ENCODE results near the gene CLPTM1L. TPM values are rescaled to one million over a fixed set of nuclear protein-coding genes. Genes with fewer than 3 reads are reported as not detected.
"Not testable (repeated sequence)": the region's sequence is repeated elsewhere in the genome, so short reads cannot be mapped to it uniquely, and the experiment has no call there.

CLPTM1L gene
- total and polyA plus RNA-seq, 2 donors (not counting 1 experiment from before 2014, with no cell fraction given) = 78.4 to 99.9 TPM

DNA sequence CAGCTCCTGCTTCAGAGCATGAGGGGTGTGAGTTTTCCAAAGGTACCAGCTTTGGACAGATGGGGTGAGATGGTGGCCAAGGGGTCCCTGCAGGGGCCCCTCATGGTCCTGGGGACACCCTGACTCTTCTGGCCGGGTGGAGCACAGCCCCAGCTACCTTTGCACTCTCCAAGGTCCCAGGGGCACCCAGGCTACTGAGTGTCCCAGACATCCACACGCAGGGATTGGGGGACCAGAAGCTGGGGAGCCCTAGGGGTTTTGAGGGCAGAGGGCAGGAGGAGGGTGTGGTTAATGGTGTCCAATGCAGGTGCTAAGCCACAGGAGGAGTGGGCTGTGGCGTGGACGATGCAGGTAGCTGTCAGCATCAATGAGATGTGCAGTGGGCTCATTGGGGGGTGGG is 16.0 kb upstream of the CLPTM1L start:
- no peak overlapping the region for H3K9ac ChIP-seq (ENCODE audit: low read length)
- intact Hi-C loops (cut with micrococcal nuclease) = no loop called here
- H3K4me1 Mint-ChIP-seq = peaks cover 20% of the 10 kb centered on the region

DNA sequence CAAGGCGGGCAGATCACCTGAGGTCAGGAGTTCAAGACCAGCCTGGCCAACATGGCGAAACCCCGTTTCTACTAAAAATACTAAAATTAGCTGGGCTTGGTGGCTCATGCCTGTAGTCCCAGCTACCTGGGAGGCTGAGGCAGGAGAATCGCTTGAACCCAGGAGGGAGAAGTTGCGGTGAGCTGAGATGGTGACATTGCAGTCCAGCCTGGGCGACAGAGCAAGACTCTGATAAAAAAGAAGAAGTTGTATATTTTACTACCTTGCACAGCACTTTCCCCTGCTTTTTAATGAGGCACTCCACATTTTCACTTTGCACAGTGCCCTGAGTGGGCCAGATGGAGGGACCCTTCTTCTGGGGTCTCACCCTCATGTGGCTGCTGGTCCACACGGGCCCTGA is 15.5 kb upstream of the CLPTM1L start:
- POLR2A ChIA-PET; H3K4me3 ChIP-seq (ENCODE audit: control extremely low read depth in 1 of 5, extremely low read depth in 1 of 5, insufficient read depth in 1 of 5, low read depth in 2 of 5, low read length in 4 of 5); H3K27ac Mint-ChIP-seq; H3K27ac ChIP-seq (ENCODE audit: low read length in 2 of 2); H2AFZ ChIP-seq (ENCODE audit: insufficient read depth, low read depth, low read length, poor library complexity, severe bottlenecking); H3K9ac ChIP-seq (ENCODE audit: low read length); H4K20me1 ChIP-seq (ENCODE audit: control insufficient read depth, insufficient read depth, low read length, poor library complexity, severe bottlenecking); DNase-seq; H3K9me3 Mint-ChIP-seq (ENCODE audit: insufficient read depth); H3K4me2 ChIP-seq (replicated peaks; ENCODE audit: low read depth, low read length, poor library complexity, severe bottlenecking); H3K79me2 ChIP-seq (ENCODE audit: control insufficient read depth, insufficient read depth, low read length); ATAC-seq (ENCODE audit: low read depth); H3K36me3 ChIP-seq (replicated peaks in 1 of 2; ENCODE audit: control extremely low read depth in 1 of 2, control insufficient read depth in 1 of 2, extremely low read depth in 1 of 2, insufficient read depth in 2 of 2, low read length in 1 of 2); intact Hi-C loops (cut with micrococcal nuclease); H3K4me3 Mint-ChIP-seq; H3K9me3 ChIP-seq (ENCODE audit: control extremely low read depth in 1 of 3, control insufficient read depth in 2 of 3, insufficient read depth in 1 of 3, low read length in 2 of 3): not testable (repeated sequence)
- H3K27me3 ChIP-seq (replicated peaks in 1 of 4; ENCODE audit: control extremely low read depth in 1 of 4, control insufficient read depth in 3 of 4, insufficient read depth in 4 of 4, low read length in 3 of 4) = peaks cover 0 to 25% (median 7%) of the 10 kb centered on the region in 4 experiments
- CTCF ChIA-PET = interaction anchor here (2.2 kb wide), 1 partner anchor 20 kb away, joined by 7 read pairs; no protein-coding TSS in a partner anchor
- H3K4me1 ChIP-seq (ENCODE audit: control insufficient read depth in 2 of 2, insufficient read depth in 2 of 2, low read length in 2 of 2) = peaks cover 12 to 22% of the 10 kb centered on the region in 2 donors
- 50% methylated on average over 4 of the region's 7 CpGs for WGBS (ENCODE audit: insufficient coverage)
- peaks cover 16% of the 10 kb centered on the region for H3K4me1 Mint-ChIP-seq
- H3K27me3 Mint-ChIP-seq = peaks cover 14% of the 10 kb centered on the region

More for the DNA sequence above, 16.0 kb upstream of the CLPTM1L start:
- no peak overlapping the region for H3K4me3 Mint-ChIP-seq
- H2AFZ ChIP-seq (ENCODE audit: insufficient read depth, low read depth, low read length, poor library complexity, severe bottlenecking) = no peak overlapping the region
- no peaks in the 10 kb centered on the region for H3K36me3 ChIP-seq (replicated peaks in 1 of 2; ENCODE audit: control extremely low read depth in 1 of 2, control insufficient read depth in 1 of 2, extremely low read depth in 1 of 2, insufficient read depth in 2 of 2, low read length in 1 of 2)
- CTCF ChIA-PET = interaction anchor here (1.0 to 2.2 kb wide), 2 partner anchors 19 to 24 kb away, joined by 3 to 7 read pairs; no protein-coding TSS in a partner anchor
- no peak overlapping the region for H3K4me2 ChIP-seq (replicated peaks; ENCODE audit: low read depth, low read length, poor library complexity, severe bottlenecking)
- H4K20me1 ChIP-seq (ENCODE audit: control insufficient read depth, insufficient read depth, low read length, poor library complexity, severe bottlenecking) = no peaks in the 10 kb centered on the region
- ATAC-seq (ENCODE audit: low read depth) = no peak
- peaks cover 0 to 27% (median 7%) of the 10 kb centered on the region in 4 experiments for H3K27me3 ChIP-seq (replicated peaks in 1 of 4; ENCODE audit: control extremely low read depth in 1 of 4, control insufficient read depth in 3 of 4, insufficient read depth in 4 of 4, low read length in 3 of 4)
- no peak for TF ChIP-seq EZH2 (IDR thresholded peaks at IDR 0.05; ENCODE audit: borderline replicate concordance, insufficient read depth, low read depth, low read length, poor library complexity, severe bottlenecking)
- TF ChIP-seq, protein P1, sequence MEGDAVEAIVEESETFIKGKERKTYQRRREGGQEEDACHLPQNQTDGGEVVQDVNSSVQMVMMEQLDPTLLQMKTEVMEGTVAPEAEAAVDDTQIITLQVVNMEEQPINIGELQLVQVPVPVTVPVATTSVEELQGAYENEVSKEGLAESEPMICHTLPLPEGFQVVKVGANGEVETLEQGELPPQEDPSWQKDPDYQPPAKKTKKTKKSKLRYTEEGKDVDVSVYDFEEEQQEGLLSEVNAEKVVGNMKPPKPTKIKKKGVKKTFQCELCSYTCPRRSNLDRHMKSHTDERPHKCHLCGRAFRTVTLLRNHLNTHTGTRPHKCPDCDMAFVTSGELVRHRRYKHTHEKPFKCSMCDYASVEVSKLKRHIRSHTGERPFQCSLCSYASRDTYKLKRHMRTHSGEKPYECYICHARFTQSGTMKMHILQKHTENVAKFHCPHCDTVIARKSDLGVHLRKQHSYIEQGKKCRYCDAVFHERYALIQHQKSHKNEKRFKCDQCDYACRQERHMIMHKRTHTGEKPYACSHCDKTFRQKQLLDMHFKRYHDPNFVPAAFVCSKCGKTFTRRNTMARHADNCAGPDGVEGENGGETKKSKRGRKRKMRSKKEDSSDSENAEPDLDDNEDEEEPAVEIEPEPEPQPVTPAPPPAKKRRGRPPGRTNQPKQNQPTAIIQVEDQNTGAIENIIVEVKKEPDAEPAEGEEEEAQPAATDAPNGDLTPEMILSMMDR (IDR thresholded peaks at IDR 0.05) = no peak
- H3K79me2 ChIP-seq (ENCODE audit: control insufficient read depth, insufficient read depth, low read length) = no peaks in the 10 kb centered on the region
- 85% methylated on average over 3 of the region's 4 CpGs for WGBS (ENCODE audit: insufficient coverage)
- H3K9me3 Mint-ChIP-seq (ENCODE audit: insufficient read depth) = no peaks in the 10 kb centered on the region
- peaks cover 14 to 27% of the 10 kb centered on the region in 2 donors for H3K4me1 ChIP-seq (ENCODE audit: control insufficient read depth in 2 of 2, insufficient read depth in 2 of 2, low read length in 2 of 2)
- peaks cover 14% of the 10 kb centered on the region for H3K27me3 Mint-ChIP-seq
- no peak overlapping the region for H3K4me3 ChIP-seq (ENCODE audit: control extremely low read depth in 1 of 5, extremely low read depth in 1 of 5, insufficient read depth in 1 of 5, low read depth in 2 of 5, low read length in 4 of 5)
- no peak for DNase-seq
- peaks cover 0 to 7% (median 0%) of the 10 kb centered on the region in 3 donors for H3K9me3 ChIP-seq (ENCODE audit: control extremely low read depth in 1 of 3, control insufficient read depth in 2 of 3, insufficient read depth in 1 of 3, low read length in 2 of 3)
- H3K27ac Mint-ChIP-seq = no peak overlapping the region
- no peak overlapping the region for H3K27ac ChIP-seq (ENCODE audit: low read length in 2 of 2)
- POLR2A ChIA-PET = no interaction called here
